Nephron progenitor cell (in vitro differentiated cells): ENCODE data around the gene COPE.
A peak's percentile ranks its signal among the peaks of the same experiment; 100 is the strongest.

Source experiments
- DNase-seq: peaks from one replicate; pipeline ENCODE4 v3.0.0; 2021
- H3K27ac Mint-ChIP-seq: 2 replicates; pipeline ENCODE4 v1.8.0; 2021; ENCODE audit warnings: mild to moderate bottlenecking, moderate library complexity, mixed read lengths
- H3K27me3 Mint-ChIP-seq: 2 replicates; pipeline ENCODE4 v1.8.0; 2021; ENCODE audit warnings: mild to moderate bottlenecking, low read depth, mixed read lengths; ENCODE audit not compliant: poor library complexity
- H3K36me3 Mint-ChIP-seq: 2 replicates; pipeline ENCODE4 v1.8.0; 2021; ENCODE audit warnings: low read depth, mixed read lengths
- H3K4me1 Mint-ChIP-seq: 2 replicates; pipeline ENCODE4 v1.8.0; 2021; ENCODE audit warnings: mixed read lengths
- H3K4me3 Mint-ChIP-seq: 2 replicates; pipeline ENCODE4 v1.8.0; 2021; ENCODE audit warnings: mild to moderate bottlenecking, moderate library complexity, mixed read lengths
- H3K9me3 Mint-ChIP-seq: 2 replicates; pipeline ENCODE4 v1.8.0; 2021; ENCODE audit warnings: mild to moderate bottlenecking, moderate library complexity, mixed read lengths
- CTCF ChIP-seq: fragments of 200-600 bp; sonication (generic); IDR thresholded peaks from 2 replicates; pipeline ENCODE4 v1.5.0; 2021; ENCODE audit warnings: antibody characterized with exemption

Gene COPE

GRCh38 chr19:18867751-18868150, 51.4 kb downstream of the COPE start:
- no peaks in the 10 kb centered on the region for H3K9me3 Mint-ChIP-seq
- H3K27me3 Mint-ChIP-seq, result peaks cover 5% of the 10 kb centered on the region
- TF ChIP-seq CTCF, result no peak
- peaks cover 24% of the 10 kb centered on the region for H3K4me1 Mint-ChIP-seq
- H3K36me3 Mint-ChIP-seq, result peaks cover 22% of the 10 kb centered on the region
- H3K4me3 Mint-ChIP-seq, result no peak overlapping the region
- H3K27ac Mint-ChIP-seq, result no peak overlapping the region
- DNase-seq, result no peak

- Mint-ChIP-seq H3K9me3 (no peaks in the 10 kb centered on the region), H3K27me3 (peaks cover 3% of the 10 kb centered on the region), H3K4me1 (peaks cover 23% of the 10 kb centered on the region), H3K4me3 (no peak overlapping the region), H3K36me3 (peaks cover 25% of the 10 kb centered on the region), H3K27ac (no peak overlapping the region)
- TF ChIP-seq CTCF, result no peak
- DNase-seq, result no peak
Measured at GRCh38 chr19:18867199-18867598, 52.0 kb downstream of the COPE start.

- no peak for DNase-seq
- no peak overlapping the region for H3K27ac Mint-ChIP-seq
- peaks cover 3% of the 10 kb centered on the region for H3K27me3 Mint-ChIP-seq
- peaks cover 26% of the 10 kb centered on the region for H3K36me3 Mint-ChIP-seq
- H3K9me3 Mint-ChIP-seq, result no peaks in the 10 kb centered on the region
- no peak overlapping the region for H3K4me3 Mint-ChIP-seq
- peaks cover 19% of the 10 kb centered on the region for H3K4me1 Mint-ChIP-seq
- peak; percentile 20 for TF ChIP-seq CTCF
Measured at GRCh38 chr19:18866800-18867123, 52.4 kb downstream of the COPE start.

GRCh38 chr19:18865973-18866799, 53.0 kb downstream of the COPE start:
- DNase-seq, result peak; percentile 87
- H3K36me3 Mint-ChIP-seq, result peaks cover 26% of the 10 kb centered on the region
- H3K4me3 Mint-ChIP-seq, result no peak overlapping the region
- peak; percentile 100 for TF ChIP-seq CTCF
- no peaks in the 10 kb centered on the region for H3K9me3 Mint-ChIP-seq
- no peak overlapping the region for H3K27ac Mint-ChIP-seq
- peaks cover 14% of the 10 kb centered on the region for H3K4me1 Mint-ChIP-seq
- no peaks in the 10 kb centered on the region for H3K27me3 Mint-ChIP-seq

- H3K36me3 Mint-ChIP-seq, result peaks cover 34% of the 10 kb centered on the region
- H3K9me3 Mint-ChIP-seq, result no peaks in the 10 kb centered on the region
- H3K27me3 Mint-ChIP-seq, result no peaks in the 10 kb centered on the region
Measured at GRCh38 chr19:18865106-18865972, 53.8 kb downstream of the COPE start.

More at GRCh38 chr19:18865106-18865972, 53.8 kb downstream of the COPE start:
- peaks cover 14% of the 10 kb centered on the region for H3K4me1 Mint-ChIP-seq
- no peak overlapping the region for H3K4me3 Mint-ChIP-seq
- TF ChIP-seq CTCF, result no peak
- no peak overlapping the region for H3K27ac Mint-ChIP-seq
- DNase-seq, result no peak
